Testis (tissue), 3 donors: Measurements from ENCODE around the gene CYP3A5. TPM values are rescaled to one million over a fixed set of nuclear protein-coding genes. Genes with fewer than 3 reads are reported as not detected.
"Not testable (repeated sequence)": the region's sequence is repeated elsewhere in the genome, so short reads cannot be mapped to it uniquely, and the experiment has no call there.

Experiments
- DNase-seq: peaks from one replicate; pipeline ENCODE4 v3.0.0-alpha.2; 2019
- H3K27ac ChIP-seq, 2 donors: fragments of 200-600 bp; sonication (generic); one replicate each; pipeline ENCODE4 v1.5.1; 2019
- H3K27me3 ChIP-seq: fragments of 200-600 bp; sonication (generic); one replicate; pipeline ENCODE4 v1.5.1; 2019
- H3K36me3 ChIP-seq: fragments of 200-600 bp; sonication (generic); one replicate; pipeline ENCODE4 v1.5.1; 2017; ENCODE audit warnings: low read depth; ENCODE audit errors: missing control alignments
- H3K4me1 ChIP-seq: fragments of 200-600 bp; sonication (generic); one replicate; pipeline ENCODE4 v1.5.1; 2019
- H3K4me3 ChIP-seq, 2 donors: fragments of 200-600 bp; sonication (generic); one replicate each; pipeline ENCODE4 v1.5.1; 2017 to 2019
- H3K9me3 ChIP-seq: fragments of 200-600 bp; sonication (generic); one replicate; pipeline ENCODE4 v1.5.1; 2017
- CTCF ChIP-seq, 3 experiments: fragments of 450-650 bp in 2 of 3; fragments of 200-600 bp in 1 of 3; sonication (generic) in 1 of 3; IDR thresholded peaks; one replicate each; pipeline ENCODE4 v1.5.1; 2016 to 2019; ENCODE audit warnings: antibody characterized with exemption in 3 of 3, mild to moderate bottlenecking in 2 of 3, moderate library complexity in 1 of 3
- POLR2A ChIP-seq: fragments of 450-650 bp; IDR thresholded peaks from one replicate; pipeline ENCODE4 v1.6.1; 2017; ENCODE audit warnings: antibody characterized with exemption, mild to moderate bottlenecking, moderate library complexity
- WGBS, 2 donors: methylation state at CpG; one replicate each; pipeline ENCODE4 v1.1.5; 2018; 5-methylcytosine and 5-hydroxymethylcytosine counted together
- intact Hi-C: fragments of 100-400 bp; cut with DNase I; formaldehyde crosslinking; loops from one replicate; pipeline ENCODE4 v1.15.1; 2023; ENCODE audit warnings: low total_unique reads
- polyA plus RNA-seq: library from polyadenylated mRNA; stranded (reverse); fragments of 350-450 nt; fragmentation: Illumina TruSeq; extraction: RNeasy Lipid Tissue Mini Kit (QIAGEN cat#74804); gene quantifications from one replicate; pipeline ENCODE4 v1.2.3, GENCODE V29; 2014; ENCODE audit warnings: low read depth, low replicate concordance; ENCODE audit not compliant: insufficient read depth
- total RNA-seq, 2 donors: library from RNA; depleted of rRNA; stranded (reverse); fragments of >200 nt; gene quantifications; one replicate each; pipeline ENCODE4 v1.2.3, GENCODE V29; 2016

CYP3A5 gene
- total and polyA plus RNA-seq, 3 donors from 2014 or later, result 0.12 to 0.63 (median 0.55) TPM

- H3K27ac ChIP-seq, result no peak overlapping the region
- 81 to 86% methylated on average over 2 of the region's 2 CpGs for WGBS, 2 donors
- DNase-seq, result no peak
- no peaks in the 10 kb centered on the region for H3K36me3 ChIP-seq
- no peaks in the 10 kb centered on the region for H3K4me1 ChIP-seq
- no peaks in the 10 kb centered on the region for H3K9me3 ChIP-seq
- intact Hi-C loops, result no loop called here
- TF ChIP-seq CTCF (IDR thresholded peaks at IDR 0.05), result no peak
- no peak for TF ChIP-seq POLR2A
- H3K4me3 ChIP-seq, result no peak overlapping the region
- no peaks in the 10 kb centered on the region for H3K27me3 ChIP-seq
Measured at GRCh38 chr7:99643464-99643863, 36.3 kb downstream of the CYP3A5 start.

- Histone ChIP-seq H3K9me3 (no peaks in the 10 kb centered on the region), H3K27ac (no peak overlapping the region), H3K4me3 (no peak overlapping the region), H3K36me3 (no peaks in the 10 kb centered on the region), H3K4me1 (no peaks in the 10 kb centered on the region), H3K27me3 (no peaks in the 10 kb centered on the region)
- intact Hi-C loops, result no loop called here
- WGBS, 2 donors, result 97% methylated on average over 1 of the region's 1 CpG
- no peak for DNase-seq
- TF ChIP-seq POLR2A, result no peak
- no peak for TF ChIP-seq CTCF (IDR thresholded peaks at IDR 0.05)
Measured at GRCh38 chr7:99642027-99642426, 37.8 kb downstream of the CYP3A5 start.

GRCh38 chr7:99639267-99639666, 40.5 kb downstream of the CYP3A5 start:
- Histone ChIP-seq H3K4me1 (no peaks in the 10 kb centered on the region), H3K27ac (no peak overlapping the region), H3K36me3 (no peaks in the 10 kb centered on the region), H3K27me3 (no peaks in the 10 kb centered on the region), H3K9me3 (no peaks in the 10 kb centered on the region), H3K4me3 (no peak overlapping the region)
- intact Hi-C loops, result no loop called here
- no peak for TF ChIP-seq CTCF (IDR thresholded peaks at IDR 0.05)
- DNase-seq, result no peak

GRCh38 chr7:99638731-99639130, 41.1 kb downstream of the CYP3A5 start:
- H3K27me3 ChIP-seq, result no peaks in the 10 kb centered on the region
- no peak for DNase-seq
- no peaks in the 10 kb centered on the region for H3K9me3 ChIP-seq
- TF ChIP-seq POLR2A (no peak), CTCF (IDR thresholded peaks at IDR 0.05) (no peak)
- no peak overlapping the region for H3K27ac ChIP-seq
- no peaks in the 10 kb centered on the region for H3K36me3 ChIP-seq
- intact Hi-C loops, result no loop called here
- H3K4me3 ChIP-seq, result no peak overlapping the region
- WGBS, 2 donors, result 85 to 93% methylated on average over 20 to 23 of the region's 23 CpGs
- no peaks in the 10 kb centered on the region for H3K4me1 ChIP-seq

GRCh38 chr7:99637414-99637813, 42.4 kb downstream of the CYP3A5 start:
- DNase-seq, H3K36me3 ChIP-seq, H3K9me3 ChIP-seq, H3K4me3 ChIP-seq, intact Hi-C loops, H3K27me3 ChIP-seq, H3K4me1 ChIP-seq, H3K27ac ChIP-seq: not testable (repeated sequence)
- 93% methylated on average over 2 of the region's 2 CpGs for WGBS, 2 donors
